Right ventricle myocardium inferior (tissue), 1 donor: ENCODE results near the gene DHRS7B. TPM values are rescaled to one million over a fixed set of nuclear protein-coding genes. Genes with fewer than 3 reads are reported as not detected.

Experiments used
- ATAC-seq: fragments of 200-7000 bp; cut with Tn5 transposase; one replicate; pipeline ENCODE4 v1.9.1; 2020; ENCODE audit warnings: mild to moderate bottlenecking, moderate library complexity
- DNase-seq: peaks from one replicate; pipeline ENCODE4 v3.0.0; 2021; ENCODE audit errors: missing footprints
- intact Hi-C: fragments of 100-400 bp; cut with DNase I; formaldehyde crosslinking; loops from one replicate; pipeline ENCODE4 v1.11.0; 2022
- total RNA-seq: library from RNA; stranded (reverse); fragmentation: NEBNext Ultra II Directional; extraction: Animal tissue kit (Norgen Biotek cat#: 25700); gene quantifications from one replicate; pipeline ENCODE4 v1.2.1, GENCODE V29; 2021
- donor health status: DM: no; HTN: yes; CAD: no; lungs with severe emphysema.

Gene DHRS7B
- total RNA-seq, 1 donor from 2014 or later, result 28.4 TPM

GRCh38 chr17:21193031-21193430 is 66.3 kb downstream of the DHRS7B start:
- no peak for ATAC-seq
- intact Hi-C loops, result no loop called here
- DNase-seq, result no peak

GRCh38 chr17:21194226-21194625 is 67.5 kb downstream of the DHRS7B start:
- DNase-seq (no peak), ATAC-seq (peak; percentile 53)
- intact Hi-C loops, result no loop called here

GRCh38 chr17:21194703-21195102 is 67.9 kb downstream of the DHRS7B start:
- peak; percentile 74 for ATAC-seq
- intact Hi-C loops, result no loop called here
- DNase-seq, result no peak

- intact Hi-C loops, result no loop called here
- ATAC-seq (no peak), DNase-seq (no peak)
Measured at GRCh38 chr17:21196126-21196525, 69.4 kb downstream of the DHRS7B start.

GRCh38 chr17:21198411-21198810 is 71.6 kb downstream of the DHRS7B start:
- ATAC-seq (no peak), DNase-seq (no peak)
- intact Hi-C loops, result no loop called here

- intact Hi-C loops, result no loop called here
- ATAC-seq (no peak), DNase-seq (no peak)
Measured at GRCh38 chr17:21199311-21199710, 72.5 kb downstream of the DHRS7B start.

- no peak for ATAC-seq
- intact Hi-C loops, result no loop called here
- no peak for DNase-seq
Measured at GRCh38 chr17:21199856-21200255, 73.1 kb downstream of the DHRS7B start.

- DNase-seq (no peak), ATAC-seq (no peak)
Measured at GRCh38 chr17:21200590-21201297, 74.0 kb downstream of the DHRS7B start.

GRCh38 chr17:21201298-21201595 is 74.5 kb downstream of the DHRS7B start:
- ATAC-seq (peak; percentile 27), DNase-seq (no peak)
- intact Hi-C loops, result no loop called here

More at GRCh38 chr17:21200590-21201297, 74.0 kb downstream of the DHRS7B start:
- intact Hi-C loops, result no loop called here

GRCh38 chr17:21201874-21202273 is 75.1 kb downstream of the DHRS7B start:
- intact Hi-C loops, result no loop called here
- DNase-seq, result no peak
- no peak for ATAC-seq

- DNase-seq, result no peak
- intact Hi-C loops, result no loop called here
- no peak for ATAC-seq
Measured at GRCh38 chr17:21202512-21202911, 75.7 kb downstream of the DHRS7B start.

GRCh38 chr17:21204935-21205334 is 78.2 kb downstream of the DHRS7B start:
- ATAC-seq, result no peak
- no peak for DNase-seq
- intact Hi-C loops, result no loop called here

- intact Hi-C loops, result no loop called here
- DNase-seq, result no peak
- ATAC-seq, result no peak
Measured at GRCh38 chr17:21208352-21208751, 81.6 kb downstream of the DHRS7B start.

GRCh38 chr17:21209511-21210175 is 82.9 kb downstream of the DHRS7B start:
- ATAC-seq (peak; percentile 35), DNase-seq (no peak)
- intact Hi-C loops, result loop anchor here (5.0 kb wide), 1 partner anchor 167 kb away; the partner anchor contains the start of gene USP22

GRCh38 chr17:21210411-21211076 is 83.8 kb downstream of the DHRS7B start:
- ATAC-seq (no peak), DNase-seq (no peak)
- intact Hi-C loops, result loop anchor here (5.0 kb wide), 1 partner anchor 168 kb away; the partner anchor contains the start of gene USP22

- no peak for ATAC-seq
- intact Hi-C loops, result loop anchor here (5.0 kb wide), 1 partner anchor 170 kb away; the partner anchor contains the start of gene USP22
- DNase-seq, result no peak
Measured at GRCh38 chr17:21211825-21212479, 85.2 kb downstream of the DHRS7B start.

- DNase-seq (no peak), ATAC-seq (no peak)
- intact Hi-C loops, result loop anchor here (5.0 kb wide), 1 partner anchor 171 kb away; the partner anchor contains the start of gene USP22
Measured at GRCh38 chr17:21212826-21213637, 86.3 kb downstream of the DHRS7B start.

GRCh38 chr17:21213638-21214014 is 86.9 kb downstream of the DHRS7B start:
- DNase-seq, result no peak
- intact Hi-C loops, result loop anchor here (2.0 to 5.0 kb wide), 4 partner anchors 39 to 171 kb away; partner anchors contain the start of genes DHRS7B, NATD1 and USP22
- peak; percentile 8 for ATAC-seq
